Neuronal stem cell (in vitro differentiated cells): ENCODE data around the gene HDAC4.

ENCODE experiments used
- DNase-seq: peaks from one replicate; pipeline ENCODE4 v3.0.0-alpha.2; 2013; ENCODE audit warnings: low spot score
- H2AFZ ChIP-seq: one replicate; pipeline ENCODE4 v1.6.1; 2013; ENCODE audit warnings: mild to moderate bottlenecking, low read length, inconsistent platforms
- H2AK5ac ChIP-seq: 2 replicates; pipeline ENCODE4 v1.6.1; 2013; ENCODE audit warnings: low read depth, mild to moderate bottlenecking, inconsistent platforms, low read length, moderate library complexity, mixed read lengths
- H2BK120ac ChIP-seq: 2 replicates; pipeline ENCODE4 v1.6.1; 2013; ENCODE audit warnings: low read depth, mild to moderate bottlenecking, inconsistent platforms, low read length, moderate library complexity, mixed read lengths
- H2BK12ac ChIP-seq: one replicate; pipeline ENCODE4 v1.6.1; 2013; ENCODE audit warnings: low read length, inconsistent platforms
- H2BK15ac ChIP-seq: 2 replicates; pipeline ENCODE4 v1.6.1; 2013; ENCODE audit warnings: mild to moderate bottlenecking, low read length, inconsistent platforms, mixed read lengths
- H2BK5ac ChIP-seq: one replicate; pipeline ENCODE4 v1.6.1; 2013; ENCODE audit warnings: inconsistent platforms, mild to moderate bottlenecking, low read length, moderate library complexity
- H3K14ac ChIP-seq: one replicate; pipeline ENCODE4 v1.6.1; 2013; ENCODE audit warnings: low read length, inconsistent platforms
- H3K18ac ChIP-seq: 2 replicates; pipeline ENCODE4 v1.6.1; 2013; ENCODE audit warnings: low read length, inconsistent platforms
- H3K23ac ChIP-seq: 2 replicates; pipeline ENCODE4 v1.6.1; 2013; ENCODE audit warnings: low read depth, mild to moderate bottlenecking, mixed read lengths, low read length, inconsistent platforms; ENCODE audit not compliant: poor library complexity
- H3K27ac ChIP-seq: replicated peaks from 3 replicates; pipeline ENCODE4 v1.5.1; 2013; ENCODE audit warnings: low read length, inconsistent platforms
- H3K27me3 ChIP-seq, 3 experiments: 2 replicates each; pipeline ENCODE4 v1.6.1; 2013; ENCODE audit warnings: low read length in 3 of 3, mild to moderate bottlenecking in 2 of 3, inconsistent platforms in 1 of 3, low read depth in 1 of 3, mixed read lengths in 1 of 3, moderate library complexity in 1 of 3; ENCODE audit not compliant: control insufficient read depth in 3 of 3, insufficient read depth in 3 of 3
- H3K36me3 ChIP-seq, 2 donors: replicated peaks in 1 of 2; 2 replicates each; pipeline ENCODE4 v1.6.1; 2013; ENCODE audit warnings: low read length in 2 of 2; ENCODE audit not compliant: control insufficient read depth in 2 of 2, insufficient read depth in 2 of 2
- H3K4ac ChIP-seq: 2 replicates; pipeline ENCODE4 v1.6.1; 2013; ENCODE audit warnings: inconsistent platforms, mild to moderate bottlenecking, low read length, moderate library complexity
- H3K4me1 ChIP-seq, 2 donors: 1 replicate in 1 of 2; 2 replicates in 1 of 2; pipeline ENCODE4 v1.6.1; 2013; ENCODE audit warnings: low read length in 2 of 2, low read depth in 1 of 2; ENCODE audit not compliant: control insufficient read depth in 2 of 2, insufficient read depth in 1 of 2
- H3K4me2 ChIP-seq: one replicate; pipeline ENCODE4 v1.6.1; 2013; ENCODE audit warnings: mild to moderate bottlenecking, low read length, inconsistent platforms; ENCODE audit not compliant: insufficient read depth, poor library complexity, severe bottlenecking
- H3K4me3 ChIP-seq, 2 donors: 2 replicates each; pipeline ENCODE4 v1.5.1; 2013; ENCODE audit warnings: low read length in 2 of 2, mild to moderate bottlenecking in 2 of 2, inconsistent platforms in 1 of 2, moderate library complexity in 1 of 2
- H3K79me1 ChIP-seq: one replicate; pipeline ENCODE4 v1.6.1; 2013; ENCODE audit warnings: low read depth, mild to moderate bottlenecking, inconsistent platforms, low read length, moderate library complexity
- H3K9ac ChIP-seq: one replicate; pipeline ENCODE4 v1.6.1; 2013; ENCODE audit warnings: mild to moderate bottlenecking, low read depth, low read length, inconsistent platforms; ENCODE audit not compliant: poor library complexity
- H3K9me3 ChIP-seq, 2 donors: replicated peaks in 1 of 2; 2 replicates each; pipeline versions ENCODE3 to v1.6.1; 2013; ENCODE audit warnings: low read length in 2 of 2, mild to moderate bottlenecking in 2 of 2, inconsistent platforms in 1 of 2, low read depth in 1 of 2, mixed read lengths in 1 of 2, moderate library complexity in 1 of 2; ENCODE audit not compliant: control insufficient read depth in 2 of 2, insufficient read depth in 1 of 2
- H4K8ac ChIP-seq: one replicate; pipeline ENCODE4 v1.6.1; 2013; ENCODE audit warnings: low read depth, mild to moderate bottlenecking, inconsistent platforms, low read length, moderate library complexity
- H4K91ac ChIP-seq: one replicate; pipeline ENCODE4 v1.6.1; 2013; ENCODE audit warnings: low read length, low read depth, mild to moderate bottlenecking, inconsistent platforms; ENCODE audit not compliant: poor library complexity
- WGBS, 2 donors: extraction: QIAGEN DNeasy Blood & Tissue Kit; methylation state at CpG; one replicate each; pipeline ENCODE4 v1.1.7; 2013; ENCODE audit warnings: missing lambda C conversion rate in 2 of 2, mixed read lengths in 1 of 2; ENCODE audit not compliant: insufficient read length in 2 of 2, insufficient replicate concordance in 1 of 2; ENCODE audit errors: extremely low coverage in 2 of 2; 5-methylcytosine and 5-hydroxymethylcytosine counted together

The HDAC4 gene

GRCh38 chr2:239107936-239108335, 292.9 kb downstream of the HDAC4 start:
- no peak overlapping the region for H2BK15ac ChIP-seq
- H3K36me3 ChIP-seq: peaks cover 20 to 64% of the 10 kb centered on the region in 2 donors
- H2BK5ac ChIP-seq: no peak overlapping the region
- H2BK120ac ChIP-seq: no peak overlapping the region
- H2AK5ac ChIP-seq: no peak overlapping the region
- DNase-seq: no peak
- no peak overlapping the region for H3K4me3 ChIP-seq
- H2AFZ ChIP-seq: no peak overlapping the region
- no peak overlapping the region for H3K9ac ChIP-seq
- H3K27me3 ChIP-seq: no peaks in the 10 kb centered on the region
- peak overlapping the region; percentile 43 for H4K8ac ChIP-seq
- no peaks in the 10 kb centered on the region for H3K9me3 ChIP-seq
- no CpG with 5 or more reads among the region's 26 CpGs for WGBS, 2 donors
- H3K23ac ChIP-seq: no peak overlapping the region
- H3K79me1 ChIP-seq: peaks cover 4% of the 10 kb centered on the region
- H4K91ac ChIP-seq: no peak overlapping the region
- H3K14ac ChIP-seq: no peak overlapping the region
- H3K4me2 ChIP-seq: no peak overlapping the region
- H3K4me1 ChIP-seq: no peaks in the 10 kb centered on the region
- H3K4ac ChIP-seq: no peak overlapping the region
- H3K18ac ChIP-seq: no peak overlapping the region
- no peak overlapping the region for H2BK12ac ChIP-seq
- H3K27ac ChIP-seq: no peak overlapping the region

GRCh38 chr2:239106966-239107365, 293.9 kb downstream of the HDAC4 start:
- Histone ChIP-seq H3K23ac (no peak overlapping the region), H3K36me3 (peaks cover 21 to 69% of the 10 kb centered on the region in 2 donors), H3K4me2 (no peak overlapping the region), H3K4me1 (no peaks in the 10 kb centered on the region), H2AK5ac (no peak overlapping the region), H3K14ac (no peak overlapping the region), H4K8ac (no peak overlapping the region), H2BK12ac (no peak overlapping the region), H3K27me3 (no peaks in the 10 kb centered on the region), H2AFZ (no peak overlapping the region), H3K4me3 (no peak overlapping the region), H2BK120ac (no peak overlapping the region), H3K18ac (no peak overlapping the region), H2BK5ac (no peak overlapping the region), H3K79me1 (peaks cover 4% of the 10 kb centered on the region), H3K9me3 (no peaks in the 10 kb centered on the region), H4K91ac (no peak overlapping the region), H3K4ac (no peak overlapping the region), H3K27ac (no peak overlapping the region), H3K9ac (no peak overlapping the region), H2BK15ac (no peak overlapping the region)
- no peak for DNase-seq
- WGBS, 2 donors: no CpG with 5 or more reads among the region's 9 CpGs

GRCh38 chr2:239106314-239106908, 294.4 kb downstream of the HDAC4 start:
- Histone ChIP-seq H2BK15ac (no peak overlapping the region), H2BK5ac (no peak overlapping the region), H3K23ac (no peak overlapping the region), H3K79me1 (peaks cover 1% of the 10 kb centered on the region), H3K14ac (no peak overlapping the region), H3K36me3 (peaks cover 19 to 65% of the 10 kb centered on the region in 2 donors), H3K4me2 (no peak overlapping the region), H2BK120ac (no peak overlapping the region), H2AFZ (no peak overlapping the region), H3K9me3 (no peaks in the 10 kb centered on the region), H3K18ac (no peak overlapping the region), H3K27me3 (no peaks in the 10 kb centered on the region), H4K91ac (no peak overlapping the region), H2AK5ac (no peak overlapping the region), H3K9ac (no peak overlapping the region), H3K27ac (no peak overlapping the region), H3K4ac (no peak overlapping the region), H3K4me3 (no peak overlapping the region), H4K8ac (no peak overlapping the region), H2BK12ac (no peak overlapping the region), H3K4me1 (no peaks in the 10 kb centered on the region)
- peak; percentile 21 for DNase-seq
- no CpG with 5 or more reads among the region's 11 CpGs for WGBS, 2 donors

- no peak overlapping the region for H2BK12ac ChIP-seq
- no peak overlapping the region for H4K8ac ChIP-seq
- no peak overlapping the region for H3K18ac ChIP-seq
- no peaks in the 10 kb centered on the region for H3K79me1 ChIP-seq
- H3K4me1 ChIP-seq: no peaks in the 10 kb centered on the region
- no peak overlapping the region for H3K4me2 ChIP-seq
- DNase-seq: no peak
- H3K4ac ChIP-seq: no peak overlapping the region
- no peak overlapping the region for H3K14ac ChIP-seq
- no peak overlapping the region for H2BK120ac ChIP-seq
- WGBS, 2 donors: no CpG with 5 or more reads among the region's 12 CpGs
- no peak overlapping the region for H4K91ac ChIP-seq
- no peak overlapping the region for H3K9ac ChIP-seq
- no peak overlapping the region for H2BK5ac ChIP-seq
- H3K9me3 ChIP-seq: no peaks in the 10 kb centered on the region
- no peaks in the 10 kb centered on the region for H3K27me3 ChIP-seq
- no peak overlapping the region for H2AK5ac ChIP-seq
- H2AFZ ChIP-seq: no peak overlapping the region
- no peak overlapping the region for H3K27ac ChIP-seq
- peaks cover 22 to 66% of the 10 kb centered on the region in 2 donors for H3K36me3 ChIP-seq
- H3K23ac ChIP-seq: no peak overlapping the region
- H2BK15ac ChIP-seq: no peak overlapping the region
- H3K4me3 ChIP-seq: no peak overlapping the region
These were observed 295.6 kb downstream of the HDAC4 start for GRCh38 chr2:239105234-239105633.
